K562 (cell line): ENCODE results near the gene SLC5A6. TPM values are rescaled to one million over a fixed set of nuclear protein-coding genes. Genes with fewer than 3 reads are reported as not detected.

ENCODE experiments used
- ATAC-seq: fragments of 200-7000 bp; cut with Tn5 transposase; 3 replicates; pipeline ENCODE4 v1.9.1; 2020; ENCODE audit warnings: moderate library complexity
- BruUV-seq: library from RNA; stranded (reverse); fragments of 400-500 nt; replicated peaks from 2 replicates; lab custom pipeline; 2021; lab: Mats Ljungman, UMichigan
- CTCF ChIA-PET: fragments of 300-600 bp; formaldehyde crosslinking; extraction: SDS; loops from one replicate; lab custom pipeline; 2021; ENCODE audit warnings: low intra/inter-chr PET ratio; lab: Yijun Ruan, JAX
- POLR2A ChIA-PET: fragments of 300-600, 350-650 bp; sonication (Branson Sonifier 250); formaldehyde crosslinking; extraction: SDS; loops from one replicate; lab custom pipeline; 2021; ENCODE audit warnings: antibody characterized with exemption, inconsistent platforms; lab: Yijun Ruan, JAX
- DNase-seq, 4 experiments: peaks; one replicate each; pipeline versions ENCODE4 v3.0.0 to v3.0.0-alpha.2; 2011 to 2018; ENCODE audit warnings: low spot score in 3 of 4, mixed read lengths in 3 of 4; ENCODE audit errors: extremely low read depth in 1 of 4
- FAIRE-seq: peaks from 2 replicates; lab custom pipeline; 2011; peaks lifted over from hg19 to GRCh38; lab: Jason Lieb, UNC
- H2AFZ ChIP-seq: 2 replicates; pipeline ENCODE4 v1.6.0; 2011; ENCODE audit warnings: low read depth, low read length, control low read depth, inconsistent platforms
- H3K27ac ChIP-seq: fragments of 200-600 bp; 3 replicates; pipeline ENCODE4 v1.8.0; 2011; ENCODE audit warnings: low read depth, mild to moderate bottlenecking, control low read depth, inconsistent platforms, low read length, moderate library complexity, mixed read lengths; ENCODE audit errors: extremely low read depth
- H3K27me3 ChIP-seq, 2 experiments: fragments of 300-600 bp in 1 of 2; 2 replicates in 1 of 2; 3 replicates in 1 of 2; pipeline versions ENCODE4 v1.6.0 to v1.8.0; 2011; ENCODE audit warnings: inconsistent platforms in 2 of 2, low read length in 2 of 2, mild to moderate bottlenecking in 1 of 2, mixed read lengths in 1 of 2, moderate library complexity in 1 of 2; ENCODE audit not compliant: control insufficient read depth in 2 of 2, insufficient read depth in 2 of 2
- H3K36me3 ChIP-seq: fragments of 300-600 bp; 3 replicates; pipeline ENCODE4 v1.8.0; 2011; ENCODE audit warnings: mild to moderate bottlenecking, low read length, inconsistent platforms; ENCODE audit not compliant: control insufficient read depth, insufficient read depth
- H3K4me1 ChIP-seq, 2 experiments: fragments of 200-600 bp in 1 of 2; replicated peaks in 1 of 2; 2 replicates in 1 of 2; 3 replicates in 1 of 2; pipeline versions ENCODE4 v1.5.1 to v1.8.0; 2011; ENCODE audit warnings: inconsistent platforms in 2 of 2, low read length in 2 of 2, mild to moderate bottlenecking in 1 of 2, mixed read lengths in 1 of 2, moderate library complexity in 1 of 2; ENCODE audit not compliant: control insufficient read depth in 2 of 2, insufficient read depth in 2 of 2
- H3K4me2 ChIP-seq: 2 replicates; pipeline ENCODE4 v1.6.1; 2011; ENCODE audit warnings: low read length, control low read depth, inconsistent platforms, mixed read lengths; ENCODE audit not compliant: insufficient read depth
- H3K4me3 ChIP-seq: fragments of 200-600 bp; sonication (generic), shearing (Covaris generic); 2 replicates; pipeline ENCODE4 v1.5.1; 2016; ENCODE audit warnings: control low read depth, inconsistent platforms
- H3K79me2 ChIP-seq: fragments of 200-600 bp; 3 replicates; pipeline ENCODE4 v1.8.0; 2011; ENCODE audit warnings: low read length, inconsistent platforms; ENCODE audit not compliant: control insufficient read depth, insufficient read depth
- H3K9ac ChIP-seq, 2 experiments: 2 replicates each; pipeline versions ENCODE4 v1.6.0 to v1.6.1; 2011; ENCODE audit warnings: low read depth in 2 of 2, low read length in 2 of 2, control low read depth in 1 of 2, inconsistent platforms in 1 of 2, mild to moderate bottlenecking in 1 of 2, mixed read lengths in 1 of 2; ENCODE audit not compliant: insufficient read depth in 1 of 2
- H3K9me1 ChIP-seq: one replicate; pipeline ENCODE4 v1.6.0; 2011; ENCODE audit warnings: inconsistent platforms, mild to moderate bottlenecking, low read length, moderate library complexity; ENCODE audit not compliant: control insufficient read depth, insufficient read depth
- H3K9me3 ChIP-seq: replicated peaks from 2 replicates; pipeline ENCODE4 v1.5.1; 2011; ENCODE audit warnings: low read depth, low read length, inconsistent platforms; ENCODE audit not compliant: control insufficient read depth, insufficient read depth
- H4K20me1 ChIP-seq: replicated peaks from 2 replicates; pipeline ENCODE4 v1.6.1; 2011; ENCODE audit warnings: low read length, inconsistent platforms, mixed read lengths; ENCODE audit not compliant: control insufficient read depth, insufficient read depth
- CEBPB ChIP-seq: fragments of 450-650 bp; IDR thresholded peaks from 2 replicates; pipeline ENCODE4 v1.6.1; 2016; ENCODE audit warnings: missing genetic modification characterization, missing compliant biosample characterization
- WGBS: fragments of 100-300 bp; shearing (Covaris generic); methylation state at CpG from one replicate; pipeline ENCODE4 v1.1.6; 2016; ENCODE audit warnings: low coverage, mixed read lengths; ENCODE audit not compliant: insufficient coverage; ENCODE audit errors: missing lambda C conversion rate; 5-methylcytosine and 5-hydroxymethylcytosine counted together
- in situ Hi-C: fragments of 300-500 bp; cut with MboI; formaldehyde crosslinking; loops from 4 replicates; pipeline ENCODE4 v1.15.0; 2018; ENCODE audit warnings: inconsistent platforms, mixed read lengths
- intact Hi-C: fragments of 100-400 bp; cut with micrococcal nuclease; formaldehyde crosslinking; loops from 2 replicates; pipeline ENCODE4 v1.14.2; 2022
- polyA plus RNA-seq, 8 experiments: library from polyadenylated mRNA; depleted of rRNA in 4 of 8; stranded (reverse) in 5 of 8; unstranded in 3 of 8; fragments of >200 nt; fragmentation: Nextera tagmentation in 2 of 8; fragmentation: Illumina TruSeq in 1 of 8; extraction: Ambion mirVana in 2 of 8; extraction: Trizol in 1 of 8; gene quantifications; 2 replicates each; pipeline versions ENCODE4 v1.2.1 to v1.2.3, GENCODE V29; 2011 to 2014; ENCODE audit warnings: inconsistent platforms in 1 of 8, missing spikeins in 1 of 8
- total RNA-seq, 7 experiments: library from RNA; depleted of rRNA in 6 of 7; stranded (reverse); fragments of >200 nt in 6 of 7; fragmentation: Illumina TruSeq in 2 of 7; extraction: Trizol in 2 of 7; gene quantifications; 2 replicates each; pipeline versions ENCODE4 v1.2.1 to v1.2.3, GENCODE V29; 2011 to 2021; ENCODE audit warnings: low replicate concordance in 1 of 7
- TF ChIP-seq, protein P1 (sequence below), 2 experiments: fragments of 150-350 bp in 1 of 2; IDR thresholded peaks; 2 replicates each; pipeline ENCODE4 v1.6.1; 2012 to 2016; ENCODE audit warnings: low read depth in 2 of 2, low read length in 2 of 2, mild to moderate bottlenecking in 1 of 2, moderate library complexity in 1 of 2

The SLC5A6 gene
- total and polyA plus RNA-seq, 9 of the 15 experiments (the other 6 are each of a cell fraction or from before 2014, with no cell fraction given), result 32.6 to 137 (median 107) TPM

GRCh38 chr2:27227501-27227900 lies 15.4 kb upstream of the SLC5A6 start:
- ChIA-PET POLR2A (no interaction called here), CTCF (no interaction called here)
- H3K4me2 ChIP-seq, result no peak overlapping the region
- H3K9me1 ChIP-seq, result peaks cover 3% of the 10 kb centered on the region
- H3K36me3 ChIP-seq, result peaks cover 96% of the 10 kb centered on the region
- no peaks in the 10 kb centered on the region for H3K9me3 ChIP-seq
- no peak for FAIRE-seq
- H3K27ac ChIP-seq, result no peak overlapping the region
- 78% methylated on average over 2 of the region's 2 CpGs for WGBS
- H3K79me2 ChIP-seq, result no peaks in the 10 kb centered on the region
- H2AFZ ChIP-seq, result no peak overlapping the region
- BruUV-seq, result no TSS peak
- TF ChIP-seq CEBPB (tag), result no peak
- TF ChIP-seq, protein P1, sequence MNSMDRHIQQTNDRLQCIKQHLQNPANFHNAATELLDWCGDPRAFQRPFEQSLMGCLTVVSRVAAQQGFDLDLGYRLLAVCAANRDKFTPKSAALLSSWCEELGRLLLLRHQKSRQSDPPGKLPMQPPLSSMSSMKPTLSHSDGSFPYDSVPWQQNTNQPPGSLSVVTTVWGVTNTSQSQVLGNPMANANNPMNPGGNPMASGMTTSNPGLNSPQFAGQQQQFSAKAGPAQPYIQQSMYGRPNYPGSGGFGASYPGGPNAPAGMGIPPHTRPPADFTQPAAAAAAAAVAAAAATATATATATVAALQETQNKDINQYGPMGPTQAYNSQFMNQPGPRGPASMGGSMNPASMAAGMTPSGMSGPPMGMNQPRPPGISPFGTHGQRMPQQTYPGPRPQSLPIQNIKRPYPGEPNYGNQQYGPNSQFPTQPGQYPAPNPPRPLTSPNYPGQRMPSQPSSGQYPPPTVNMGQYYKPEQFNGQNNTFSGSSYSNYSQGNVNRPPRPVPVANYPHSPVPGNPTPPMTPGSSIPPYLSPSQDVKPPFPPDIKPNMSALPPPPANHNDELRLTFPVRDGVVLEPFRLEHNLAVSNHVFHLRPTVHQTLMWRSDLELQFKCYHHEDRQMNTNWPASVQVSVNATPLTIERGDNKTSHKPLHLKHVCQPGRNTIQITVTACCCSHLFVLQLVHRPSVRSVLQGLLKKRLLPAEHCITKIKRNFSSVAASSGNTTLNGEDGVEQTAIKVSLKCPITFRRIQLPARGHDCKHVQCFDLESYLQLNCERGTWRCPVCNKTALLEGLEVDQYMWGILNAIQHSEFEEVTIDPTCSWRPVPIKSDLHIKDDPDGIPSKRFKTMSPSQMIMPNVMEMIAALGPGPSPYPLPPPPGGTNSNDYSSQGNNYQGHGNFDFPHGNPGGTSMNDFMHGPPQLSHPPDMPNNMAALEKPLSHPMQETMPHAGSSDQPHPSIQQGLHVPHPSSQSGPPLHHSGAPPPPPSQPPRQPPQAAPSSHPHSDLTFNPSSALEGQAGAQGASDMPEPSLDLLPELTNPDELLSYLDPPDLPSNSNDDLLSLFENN (IDR thresholded peaks at IDR 0.05; ENCODE audit: low read depth in 2 of 2, low read length in 2 of 2), result no peak
- intact Hi-C loops (no loop called here), in situ Hi-C loops (no loop called here)
- H3K4me3 ChIP-seq, result no peak overlapping the region
- no peak overlapping the region for H3K9ac ChIP-seq
- H3K4me1 ChIP-seq, result no peaks in the 10 kb centered on the region
- no peak for DNase-seq
- H3K27me3 ChIP-seq, result no peaks in the 10 kb centered on the region
- ATAC-seq, result no peak
- H4K20me1 ChIP-seq, result no peaks in the 10 kb centered on the region
